GM19351 (cell line): ENCODE data around the gene KCNQ1OT1.

ENCODE experiments used
- ATAC-seq: cut with Tn5 transposase; IDR thresholded peaks from one replicate; pipeline ENCODE4 v1.9.1; 2021; ENCODE audit warnings: mild to moderate bottlenecking, moderate library complexity; ENCODE audit not compliant: unreplicated experiment

KCNQ1OT1 gene

GRCh38 chr11:2574043-2574552 is 125.7 kb downstream of the KCNQ1OT1 start:
- no peak for ATAC-seq

- ATAC-seq, result no peak
Observed at GRCh38 chr11:2573240-2574042, 126.4 kb downstream of the KCNQ1OT1 start.

- ATAC-seq, result no peak
Observed at GRCh38 chr11:2572491-2573239, 127.1 kb downstream of the KCNQ1OT1 start.

GRCh38 chr11:2571598-2572281 is 128.1 kb downstream of the KCNQ1OT1 start:
- ATAC-seq, result no peak

GRCh38 chr11:2570841-2571597 is 128.8 kb downstream of the KCNQ1OT1 start:
- ATAC-seq, result no peak

- no peak for ATAC-seq
Observed at GRCh38 chr11:2570211-2570811, 129.5 kb downstream of the KCNQ1OT1 start.

GRCh38 chr11:2569731-2570210 is 130.0 kb downstream of the KCNQ1OT1 start:
- no peak for ATAC-seq

GRCh38 chr11:2569321-2569721 is 130.5 kb downstream of the KCNQ1OT1 start:
- no peak for ATAC-seq

GRCh38 chr11:2567026-2567671 is 132.6 kb downstream of the KCNQ1OT1 start:
- no peak for ATAC-seq

GRCh38 chr11:2566223-2567025 is 133.4 kb downstream of the KCNQ1OT1 start:
- ATAC-seq, result no peak

GRCh38 chr11:2565447-2566222 is 134.2 kb downstream of the KCNQ1OT1 start:
- ATAC-seq, result no peak

GRCh38 chr11:2564588-2565425 is 135.0 kb downstream of the KCNQ1OT1 start:
- no peak for ATAC-seq

GRCh38 chr11:2564008-2564530 is 135.7 kb downstream of the KCNQ1OT1 start:
- no peak for ATAC-seq

GRCh38 chr11:2563213-2564007 is 136.4 kb downstream of the KCNQ1OT1 start:
- no peak for ATAC-seq

GRCh38 chr11:2562890-2563212 is 136.9 kb downstream of the KCNQ1OT1 start:
- ATAC-seq, result no peak
